Measurements from ENCODE around the gene ERMP1.

GRCh38 chr9:5839572-5839902 lies 6.6 kb upstream of the ERMP1 start:
- TF ChIP-seq YY1 (IDR thresholded peaks at IDR 0.05; ENCODE audit: low read depth) (no peak), EP300 (IDR thresholded peaks at IDR 0.05; ENCODE audit: borderline replicate concordance in 1 of 2, low read depth in 1 of 2, low read length in 1 of 2) (no peak), GABPA (IDR thresholded peaks at IDR 0.05; ENCODE audit: low read depth) (no peak), NFIC (IDR thresholded peaks at IDR 0.05; ENCODE audit: borderline replicate concordance) (no peak), POLR2AphosphoS5 (IDR thresholded peaks at IDR 0.05; ENCODE audit: low read depth, low read length) (no peak), REST (IDR thresholded peaks at IDR 0.05; ENCODE audit: low read depth, low read length) (no peak)
- TF ChIP-seq, protein P1, sequence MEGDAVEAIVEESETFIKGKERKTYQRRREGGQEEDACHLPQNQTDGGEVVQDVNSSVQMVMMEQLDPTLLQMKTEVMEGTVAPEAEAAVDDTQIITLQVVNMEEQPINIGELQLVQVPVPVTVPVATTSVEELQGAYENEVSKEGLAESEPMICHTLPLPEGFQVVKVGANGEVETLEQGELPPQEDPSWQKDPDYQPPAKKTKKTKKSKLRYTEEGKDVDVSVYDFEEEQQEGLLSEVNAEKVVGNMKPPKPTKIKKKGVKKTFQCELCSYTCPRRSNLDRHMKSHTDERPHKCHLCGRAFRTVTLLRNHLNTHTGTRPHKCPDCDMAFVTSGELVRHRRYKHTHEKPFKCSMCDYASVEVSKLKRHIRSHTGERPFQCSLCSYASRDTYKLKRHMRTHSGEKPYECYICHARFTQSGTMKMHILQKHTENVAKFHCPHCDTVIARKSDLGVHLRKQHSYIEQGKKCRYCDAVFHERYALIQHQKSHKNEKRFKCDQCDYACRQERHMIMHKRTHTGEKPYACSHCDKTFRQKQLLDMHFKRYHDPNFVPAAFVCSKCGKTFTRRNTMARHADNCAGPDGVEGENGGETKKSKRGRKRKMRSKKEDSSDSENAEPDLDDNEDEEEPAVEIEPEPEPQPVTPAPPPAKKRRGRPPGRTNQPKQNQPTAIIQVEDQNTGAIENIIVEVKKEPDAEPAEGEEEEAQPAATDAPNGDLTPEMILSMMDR (IDR thresholded peaks at IDR 0.05), result no peak
